IMR-90 (cell line): ENCODE measurements around the gene GYG2. TPM values are rescaled to one million over a fixed set of nuclear protein-coding genes. Genes with fewer than 3 reads are reported as not detected.

Experiments used
- ATAC-seq: fragments of 200-7000 bp; cut with Tn5 transposase; 2 replicates; pipeline ENCODE4 v1.9.1; 2020; ENCODE audit warnings: low read depth, mild to moderate bottlenecking, moderate library complexity
- BruUV-seq: library from RNA; stranded (reverse); fragments of 400-500 nt; replicated peaks from 2 replicates; lab custom pipeline; 2021; lab: Mats Ljungman, UMichigan
- CTCF ChIA-PET: fragments of 300-600 bp; formaldehyde crosslinking; extraction: SDS; loops from one replicate; lab custom pipeline; 2021; ENCODE audit warnings: antibody characterized with exemption; lab: Yijun Ruan, JAX
- POLR2A ChIA-PET: fragments of 300-600 bp; sonication (Branson Sonifier 250); formaldehyde crosslinking; loops from one replicate; lab custom pipeline; 2022; ENCODE audit warnings: antibody characterized with exemption; ENCODE audit not compliant: unreplicated experiment; lab: Charles Lee
- DNase-seq: peaks from one replicate; pipeline ENCODE4 v3.0.0; 2013
- H2AFZ ChIP-seq: replicated peaks from 2 replicates; pipeline ENCODE3; 2013; ENCODE audit warnings: low read length, mild to moderate bottlenecking; ENCODE audit not compliant: poor library complexity
- H2AK5ac ChIP-seq: 2 replicates; pipeline ENCODE4 v1.6.1; 2013; ENCODE audit warnings: low read depth, low read length, inconsistent platforms
- H2AK9ac ChIP-seq: replicated peaks from 2 replicates; pipeline ENCODE3; 2013; ENCODE audit warnings: mild to moderate bottlenecking, low read depth, low read length, moderate library complexity; ENCODE audit not compliant: poor library complexity
- H2BK120ac ChIP-seq: 2 replicates; pipeline ENCODE4 v1.6.1; 2013; ENCODE audit warnings: low read depth, low read length, inconsistent platforms
- H2BK15ac ChIP-seq: 3 replicates; pipeline ENCODE4 v1.6.1; 2013; ENCODE audit warnings: low read depth, low read length, inconsistent platforms
- H2BK20ac ChIP-seq: 2 replicates; pipeline ENCODE4 v1.6.1; 2013; ENCODE audit warnings: low read depth, mild to moderate bottlenecking, inconsistent platforms, low read length, moderate library complexity
- H2BK5ac ChIP-seq: 2 replicates; pipeline ENCODE4 v1.6.1; 2013; ENCODE audit warnings: mild to moderate bottlenecking, low read depth, low read length, inconsistent platforms; ENCODE audit not compliant: poor library complexity, severe bottlenecking
- H3K14ac ChIP-seq: replicated peaks from 2 replicates; pipeline ENCODE4 v1.6.1; 2013; ENCODE audit warnings: low read depth, low read length, inconsistent platforms
- H3K18ac ChIP-seq: 2 replicates; pipeline ENCODE4 v1.6.1; 2013; ENCODE audit warnings: low read depth, low read length, control low read depth
- H3K23ac ChIP-seq: 2 replicates; pipeline ENCODE4 v1.6.1; 2013; ENCODE audit warnings: low read depth, low read length, inconsistent platforms
- H3K27ac ChIP-seq: 2 replicates; pipeline ENCODE4 v1.5.1; 2013; ENCODE audit warnings: mild to moderate bottlenecking, control low read depth, low read length; ENCODE audit not compliant: insufficient read depth
- H3K27me3 ChIP-seq: 2 replicates; pipeline ENCODE4 v1.6.1; 2013; ENCODE audit warnings: low read length; ENCODE audit not compliant: control insufficient read depth, insufficient read depth
- H3K36me3 ChIP-seq: 2 replicates; pipeline ENCODE4 v1.6.1; 2013; ENCODE audit warnings: low read length, mixed read lengths; ENCODE audit not compliant: control insufficient read depth, insufficient read depth
- H3K4ac ChIP-seq: 2 replicates; pipeline ENCODE4 v1.6.1; 2013; ENCODE audit warnings: low read depth, low read length, inconsistent platforms
- H3K4me1 ChIP-seq: 2 replicates; pipeline ENCODE4 v1.6.1; 2013; ENCODE audit warnings: low read length, mixed read lengths; ENCODE audit not compliant: control insufficient read depth, insufficient read depth
- H3K4me2 ChIP-seq: 2 replicates; pipeline ENCODE4 v1.6.1; 2013; ENCODE audit warnings: low read depth, mild to moderate bottlenecking, control low read depth, low read length, moderate library complexity
- H3K4me3 ChIP-seq: 2 replicates; pipeline ENCODE4 v1.5.1; 2013; ENCODE audit warnings: low read depth, mild to moderate bottlenecking, control low read depth, low read length, moderate library complexity; ENCODE audit not compliant: insufficient read depth
- H3K56ac ChIP-seq: 2 replicates; pipeline ENCODE4 v1.6.1; 2013; ENCODE audit warnings: low read length, inconsistent platforms; ENCODE audit not compliant: insufficient read depth; ENCODE audit errors: extremely low read depth
- H3K79me1 ChIP-seq, 2 experiments: 2 replicates each; pipeline ENCODE4 v1.6.1; 2013; ENCODE audit warnings: low read length in 2 of 2, inconsistent platforms in 1 of 2, low read depth in 1 of 2
- H3K9ac ChIP-seq: 2 replicates; pipeline ENCODE4 v1.6.1; 2013; ENCODE audit warnings: low read depth, low read length, control low read depth
- H3K9me1 ChIP-seq: 2 replicates; pipeline ENCODE4 v1.6.1; 2013; ENCODE audit warnings: low read length, inconsistent platforms; ENCODE audit not compliant: insufficient read depth
- H3K9me3 ChIP-seq: 2 replicates; pipeline ENCODE4 v1.6.1; 2013; ENCODE audit warnings: low read length; ENCODE audit not compliant: control insufficient read depth, insufficient read depth
- H4K20me1 ChIP-seq: 2 replicates; pipeline ENCODE4 v1.6.1; 2013; ENCODE audit warnings: low read length, inconsistent platforms; ENCODE audit not compliant: insufficient read depth
- H4K5ac ChIP-seq: 2 replicates; pipeline ENCODE4 v1.6.1; 2013; ENCODE audit warnings: mild to moderate bottlenecking, low read depth, low read length, control low read depth
- H4K8ac ChIP-seq, 2 experiments: 2 replicates each; pipeline ENCODE4 v1.6.1; 2013; ENCODE audit warnings: low read depth in 2 of 2, low read length in 2 of 2, control low read depth in 1 of 2, inconsistent platforms in 1 of 2
- H4K91ac ChIP-seq: 2 replicates; pipeline ENCODE4 v1.6.1; 2013; ENCODE audit warnings: low read depth, low read length, inconsistent platforms; ENCODE audit not compliant: insufficient read depth
- BHLHE40 ChIP-seq: fragments of 150-350 bp; IDR thresholded peaks from 2 replicates; pipeline ENCODE4 v1.6.1; 2016; ENCODE audit warnings: mild to moderate bottlenecking, low read depth, low read length
- CEBPB ChIP-seq: IDR thresholded peaks from 2 replicates; pipeline ENCODE4 v1.6.1; 2012; ENCODE audit warnings: low read depth, low read length, improper control_type of control experiment
- CHD1 ChIP-seq: IDR thresholded peaks from 2 replicates; pipeline ENCODE4 v1.6.1; 2012; ENCODE audit warnings: low read depth, low read length, improper control_type of control experiment
- FOS ChIP-seq: fragments of 150-350 bp; IDR thresholded peaks from 2 replicates; pipeline ENCODE4 v1.6.1; 2016; ENCODE audit warnings: low read depth, low read length
- MAFK ChIP-seq: IDR thresholded peaks from 2 replicates; pipeline ENCODE4 v1.6.1; 2012; ENCODE audit warnings: low read depth, low read length, improper control_type of control experiment
- MAZ ChIP-seq: IDR thresholded peaks from 2 replicates; pipeline ENCODE4 v1.6.1; 2012; ENCODE audit warnings: low read depth, mild to moderate bottlenecking, low read length, improper control_type of control experiment, moderate library complexity, borderline replicate concordance
- MXI1 ChIP-seq: IDR thresholded peaks from 2 replicates; pipeline ENCODE4 v1.6.1; 2012; ENCODE audit warnings: low read depth, mild to moderate bottlenecking, low read length, moderate library complexity, borderline replicate concordance
- NFE2L2 ChIP-seq: fragments of 150-350 bp; IDR thresholded peaks from 2 replicates; pipeline ENCODE4 v1.6.1; 2016; ENCODE audit warnings: low read depth, mild to moderate bottlenecking, low read length
- POLR2A ChIP-seq: IDR thresholded peaks from 2 replicates; pipeline ENCODE4 v1.6.1; 2012; ENCODE audit warnings: mild to moderate bottlenecking, low read depth, low read length
- RAD21 ChIP-seq: IDR thresholded peaks from 2 replicates; pipeline ENCODE4 v1.6.1; 2012; ENCODE audit warnings: low read length, improper control_type of control experiment
- RCOR1 ChIP-seq: IDR thresholded peaks from 2 replicates; pipeline ENCODE4 v1.6.1; 2012; ENCODE audit warnings: mild to moderate bottlenecking, low read length, improper control_type of control experiment; ENCODE audit not compliant: insufficient replicate concordance
- RFX5 ChIP-seq: IDR thresholded peaks from 2 replicates; pipeline ENCODE4 v1.8.0; 2012; ENCODE audit warnings: low read depth, mild to moderate bottlenecking, low read length, moderate library complexity
- SMC3 ChIP-seq: fragments of 150-350 bp; IDR thresholded peaks from 2 replicates; pipeline ENCODE4 v1.6.1; 2016; ENCODE audit warnings: low read depth, mild to moderate bottlenecking, antibody characterized with exemption, low read length, moderate library complexity
- WGBS, 2 experiments: methylation state at CpG; one replicate each; pipeline versions ENCODE4 v1.1.5 to v1.1.7; 2013; ENCODE audit warnings: missing lambda C conversion rate in 2 of 2; ENCODE audit not compliant: insufficient read length in 1 of 2; ENCODE audit errors: extremely low coverage in 2 of 2; 5-methylcytosine and 5-hydroxymethylcytosine counted together
- dilution Hi-C: fragments of 300-500 bp; cut with HindIII; formaldehyde crosslinking; loops from one replicate; pipeline ENCODE4 v1.14.3; 2018; ENCODE audit warnings: low sequenced_read_pairs; ENCODE audit not compliant: unreplicated experiment
- in situ Hi-C: fragments of 300-500 bp; cut with MboI; formaldehyde crosslinking; loops from 3 replicates; pipeline ENCODE4 v1.14.3; 2019; ENCODE audit warnings: low sequenced_read_pairs, inconsistent platforms, mixed read lengths
- intact Hi-C: fragments of 100-400 bp; cut with micrococcal nuclease; formaldehyde crosslinking; loops from 2 replicates; pipeline ENCODE4 v1.10.0; 2022
- polyA plus RNA-seq, 3 experiments: library from polyadenylated mRNA; depleted of rRNA; stranded (reverse); fragments of >200 nt; gene quantifications; 2 replicates each; pipeline ENCODE4 v1.2.3, GENCODE V29; 2012; ENCODE audit warnings: low replicate concordance in 1 of 3
- total RNA-seq: library from RNA; depleted of rRNA; stranded (reverse); fragments of >200 nt; gene quantifications from 2 replicates; pipeline ENCODE4 v1.2.3, GENCODE V29; 2012
- TF ChIP-seq, protein P1 (sequence below): fragments of 150-350 bp; IDR thresholded peaks from 2 replicates; pipeline ENCODE4 v1.6.1; 2016; ENCODE audit warnings: low read depth, mild to moderate bottlenecking, low read length, moderate library complexity, borderline replicate concordance
- TF ChIP-seq, protein P2 (sequence below): conservative IDR thresholded peaks from 2 replicates; pipeline ENCODE4 v1.5.1; 2012; ENCODE audit warnings: mild to moderate bottlenecking, low read depth, low read length, improper control_type of control experiment
- TF ChIP-seq, protein P3 (sequence below): fragments of 150-350 bp; IDR thresholded peaks from 2 replicates; pipeline ENCODE4 v1.6.1; 2017; ENCODE audit warnings: mild to moderate bottlenecking, antibody characterized with exemption, low read length, low read depth

GYG2 gene
- total and polyA plus RNA-seq, 2 of the 4 experiments (the other 2 are of a cell fraction), result 9.6 to 13.1 TPM

DNA sequence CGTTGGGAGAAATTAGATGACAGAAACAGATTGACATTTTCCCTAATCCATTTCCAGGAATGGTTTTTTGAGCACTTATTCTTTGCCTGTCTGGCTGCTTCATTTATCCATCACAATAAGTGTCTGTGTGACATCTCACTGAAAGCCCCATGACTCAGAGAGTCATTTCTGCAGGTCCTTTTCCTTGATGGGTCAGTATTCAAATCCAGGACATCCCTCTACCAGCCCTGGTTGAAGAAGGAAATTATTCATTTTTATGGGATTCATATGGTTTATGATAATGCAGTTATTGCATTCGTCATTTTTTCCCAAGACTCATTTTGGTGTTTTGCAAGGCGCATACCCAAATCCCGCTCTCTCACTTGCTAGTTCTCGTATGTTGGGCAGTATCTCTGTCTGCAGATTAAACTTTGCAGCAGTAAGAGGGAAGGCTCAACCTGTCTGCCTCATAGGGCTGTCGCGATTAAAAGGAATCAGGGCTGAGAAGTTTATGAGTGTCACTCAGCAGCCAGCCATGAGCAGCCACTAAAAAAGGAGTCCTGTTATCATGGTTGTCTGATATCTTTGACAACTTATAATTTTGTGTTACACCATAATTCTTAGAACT lies 44.0 kb downstream of the GYG2 start:
- WGBS, 2 experiments, result 90% methylated on average over 2 of the region's 7 CpGs; no CpG with 5 or more reads in 1 of the 2 experiments
- no peak overlapping the region for H3K14ac ChIP-seq
- dilution Hi-C loops, result no loop called here
- no peak overlapping the region for H2BK15ac ChIP-seq
- TF ChIP-seq MAFK (no peak), MAZ (no peak), SMC3 (no peak), RFX5 (no peak), RAD21 (no peak), CEBPB (no peak), FOS (no peak), POLR2A (no peak), NFE2L2 (no peak), MXI1 (no peak), CHD1 (no peak), RCOR1 (no peak), BHLHE40 (no peak)
- TF ChIP-seq, protein P1, sequence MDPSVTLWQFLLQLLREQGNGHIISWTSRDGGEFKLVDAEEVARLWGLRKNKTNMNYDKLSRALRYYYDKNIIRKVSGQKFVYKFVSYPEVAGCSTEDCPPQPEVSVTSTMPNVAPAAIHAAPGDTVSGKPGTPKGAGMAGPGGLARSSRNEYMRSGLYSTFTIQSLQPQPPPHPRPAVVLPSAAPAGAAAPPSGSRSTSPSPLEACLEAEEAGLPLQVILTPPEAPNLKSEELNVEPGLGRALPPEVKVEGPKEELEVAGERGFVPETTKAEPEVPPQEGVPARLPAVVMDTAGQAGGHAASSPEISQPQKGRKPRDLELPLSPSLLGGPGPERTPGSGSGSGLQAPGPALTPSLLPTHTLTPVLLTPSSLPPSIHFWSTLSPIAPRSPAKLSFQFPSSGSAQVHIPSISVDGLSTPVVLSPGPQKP, result no peak
- TF ChIP-seq, protein P2, sequence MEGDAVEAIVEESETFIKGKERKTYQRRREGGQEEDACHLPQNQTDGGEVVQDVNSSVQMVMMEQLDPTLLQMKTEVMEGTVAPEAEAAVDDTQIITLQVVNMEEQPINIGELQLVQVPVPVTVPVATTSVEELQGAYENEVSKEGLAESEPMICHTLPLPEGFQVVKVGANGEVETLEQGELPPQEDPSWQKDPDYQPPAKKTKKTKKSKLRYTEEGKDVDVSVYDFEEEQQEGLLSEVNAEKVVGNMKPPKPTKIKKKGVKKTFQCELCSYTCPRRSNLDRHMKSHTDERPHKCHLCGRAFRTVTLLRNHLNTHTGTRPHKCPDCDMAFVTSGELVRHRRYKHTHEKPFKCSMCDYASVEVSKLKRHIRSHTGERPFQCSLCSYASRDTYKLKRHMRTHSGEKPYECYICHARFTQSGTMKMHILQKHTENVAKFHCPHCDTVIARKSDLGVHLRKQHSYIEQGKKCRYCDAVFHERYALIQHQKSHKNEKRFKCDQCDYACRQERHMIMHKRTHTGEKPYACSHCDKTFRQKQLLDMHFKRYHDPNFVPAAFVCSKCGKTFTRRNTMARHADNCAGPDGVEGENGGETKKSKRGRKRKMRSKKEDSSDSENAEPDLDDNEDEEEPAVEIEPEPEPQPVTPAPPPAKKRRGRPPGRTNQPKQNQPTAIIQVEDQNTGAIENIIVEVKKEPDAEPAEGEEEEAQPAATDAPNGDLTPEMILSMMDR, result no peak
- TF ChIP-seq, protein P3, sequence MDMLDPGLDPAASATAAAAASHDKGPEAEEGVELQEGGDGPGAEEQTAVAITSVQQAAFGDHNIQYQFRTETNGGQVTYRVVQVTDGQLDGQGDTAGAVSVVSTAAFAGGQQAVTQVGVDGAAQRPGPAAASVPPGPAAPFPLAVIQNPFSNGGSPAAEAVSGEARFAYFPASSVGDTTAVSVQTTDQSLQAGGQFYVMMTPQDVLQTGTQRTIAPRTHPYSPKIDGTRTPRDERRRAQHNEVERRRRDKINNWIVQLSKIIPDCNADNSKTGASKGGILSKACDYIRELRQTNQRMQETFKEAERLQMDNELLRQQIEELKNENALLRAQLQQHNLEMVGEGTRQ, result no peak
- ChIA-PET CTCF (no interaction called here), POLR2A (no interaction called here)
- H3K4me2 ChIP-seq, result no peak overlapping the region
- H3K4me1 ChIP-seq, result no peaks in the 10 kb centered on the region
- no peak overlapping the region for H3K4me3 ChIP-seq
- no peak overlapping the region for H2AK9ac ChIP-seq
- no peak overlapping the region for H3K18ac ChIP-seq
- H4K8ac ChIP-seq, result no peak overlapping the region
- H3K79me1 ChIP-seq, result no peaks in the 10 kb centered on the region
- no peaks in the 10 kb centered on the region; the same call in 1 of the 2 replicates for H3K9me3 ChIP-seq
- no peak overlapping the region for H2BK5ac ChIP-seq
- H4K20me1 ChIP-seq, result no peaks in the 10 kb centered on the region
- H3K27ac ChIP-seq, result no peak overlapping the region
- H3K27me3 ChIP-seq, result no peaks in the 10 kb centered on the region
- H3K4ac ChIP-seq, result no peak overlapping the region
- H2AK5ac ChIP-seq, result no peak overlapping the region
- no peak overlapping the region for H2BK120ac ChIP-seq
- in situ Hi-C loops, result no loop called here
- no peak overlapping the region for H2AFZ ChIP-seq
- H2BK20ac ChIP-seq, result no peak overlapping the region
- BruUV-seq, result no TSS peak
- peaks cover 1% of the 10 kb centered on the region; the same call in 1 of the 2 replicates for H3K36me3 ChIP-seq
- intact Hi-C loops, result no loop called here
- no peak overlapping the region for H3K9ac ChIP-seq
- H3K56ac ChIP-seq, result no peak overlapping the region
- no peaks in the 10 kb centered on the region for H3K9me1 ChIP-seq
- H4K91ac ChIP-seq, result no peak overlapping the region
- no peak overlapping the region for H3K23ac ChIP-seq
- DNase-seq (no peak), ATAC-seq (no peak)
- H4K5ac ChIP-seq, result no peak overlapping the region
